Fibroblast of lung (primary cell): ENCODE data around the gene FAM170B.

Source experiments
- EZH2 ChIP-seq: IDR thresholded peaks from 2 replicates; pipeline ENCODE4 v1.5.1; 2012; ENCODE audit warnings: low read length, control low read depth, mild to moderate bottlenecking; ENCODE audit errors: missing control alignments
- TF ChIP-seq, protein P1 (sequence below), 2 donors: IDR thresholded peaks in 1 of 2; conservative IDR thresholded peaks in 1 of 2; 1 replicate in 1 of 2; 2 replicates in 1 of 2; pipeline ENCODE4 v1.5.1; 2011 to 2012; ENCODE audit warnings: low read length in 2 of 2, control low read depth in 1 of 2, inconsistent platforms in 1 of 2, low read depth in 1 of 2, mild to moderate bottlenecking in 1 of 2

GRCh38 chr10:49182776-49183175 is 49.0 kb upstream of the FAM170B start:
- TF ChIP-seq, protein P1, sequence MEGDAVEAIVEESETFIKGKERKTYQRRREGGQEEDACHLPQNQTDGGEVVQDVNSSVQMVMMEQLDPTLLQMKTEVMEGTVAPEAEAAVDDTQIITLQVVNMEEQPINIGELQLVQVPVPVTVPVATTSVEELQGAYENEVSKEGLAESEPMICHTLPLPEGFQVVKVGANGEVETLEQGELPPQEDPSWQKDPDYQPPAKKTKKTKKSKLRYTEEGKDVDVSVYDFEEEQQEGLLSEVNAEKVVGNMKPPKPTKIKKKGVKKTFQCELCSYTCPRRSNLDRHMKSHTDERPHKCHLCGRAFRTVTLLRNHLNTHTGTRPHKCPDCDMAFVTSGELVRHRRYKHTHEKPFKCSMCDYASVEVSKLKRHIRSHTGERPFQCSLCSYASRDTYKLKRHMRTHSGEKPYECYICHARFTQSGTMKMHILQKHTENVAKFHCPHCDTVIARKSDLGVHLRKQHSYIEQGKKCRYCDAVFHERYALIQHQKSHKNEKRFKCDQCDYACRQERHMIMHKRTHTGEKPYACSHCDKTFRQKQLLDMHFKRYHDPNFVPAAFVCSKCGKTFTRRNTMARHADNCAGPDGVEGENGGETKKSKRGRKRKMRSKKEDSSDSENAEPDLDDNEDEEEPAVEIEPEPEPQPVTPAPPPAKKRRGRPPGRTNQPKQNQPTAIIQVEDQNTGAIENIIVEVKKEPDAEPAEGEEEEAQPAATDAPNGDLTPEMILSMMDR (conservative IDR thresholded peaks at IDR 0.05 in 1 of 2, IDR thresholded peaks at IDR 0.05 in 1 of 2; ENCODE audit: low read depth in 1 of 2, low read length in 2 of 2), result no peak
- no peak for TF ChIP-seq EZH2
